ENCODE results near the gene GRAMD2A. TPM values are rescaled to one million over a fixed set of nuclear protein-coding genes. Genes with fewer than 3 reads are reported as not detected.

The GRAMD2A gene
- total RNA-seq, 4 donors from 2014 or later, result 0.65 TPM; not detected in 3

DNA sequence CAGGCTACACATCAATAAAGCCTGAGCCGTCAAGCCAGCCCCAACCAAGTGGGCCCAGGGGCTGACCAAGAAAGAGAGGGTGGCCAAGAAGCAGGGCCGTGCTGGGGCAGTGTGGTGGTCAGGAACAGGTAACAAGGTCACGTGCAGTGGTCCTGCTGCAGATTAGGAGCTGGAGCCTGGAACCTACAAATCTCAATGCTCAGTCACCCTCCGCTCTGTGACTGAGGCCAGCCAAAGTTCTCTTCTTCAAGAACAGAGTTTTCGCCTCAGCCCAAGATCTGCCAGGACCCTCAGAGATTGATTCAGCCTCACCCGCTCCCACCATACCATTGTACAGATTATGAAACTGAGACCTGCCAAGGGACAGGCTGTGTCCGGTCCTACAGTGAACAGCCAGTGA is 26.9 kb downstream of the GRAMD2A start:
- TF ChIP-seq, protein P1, sequence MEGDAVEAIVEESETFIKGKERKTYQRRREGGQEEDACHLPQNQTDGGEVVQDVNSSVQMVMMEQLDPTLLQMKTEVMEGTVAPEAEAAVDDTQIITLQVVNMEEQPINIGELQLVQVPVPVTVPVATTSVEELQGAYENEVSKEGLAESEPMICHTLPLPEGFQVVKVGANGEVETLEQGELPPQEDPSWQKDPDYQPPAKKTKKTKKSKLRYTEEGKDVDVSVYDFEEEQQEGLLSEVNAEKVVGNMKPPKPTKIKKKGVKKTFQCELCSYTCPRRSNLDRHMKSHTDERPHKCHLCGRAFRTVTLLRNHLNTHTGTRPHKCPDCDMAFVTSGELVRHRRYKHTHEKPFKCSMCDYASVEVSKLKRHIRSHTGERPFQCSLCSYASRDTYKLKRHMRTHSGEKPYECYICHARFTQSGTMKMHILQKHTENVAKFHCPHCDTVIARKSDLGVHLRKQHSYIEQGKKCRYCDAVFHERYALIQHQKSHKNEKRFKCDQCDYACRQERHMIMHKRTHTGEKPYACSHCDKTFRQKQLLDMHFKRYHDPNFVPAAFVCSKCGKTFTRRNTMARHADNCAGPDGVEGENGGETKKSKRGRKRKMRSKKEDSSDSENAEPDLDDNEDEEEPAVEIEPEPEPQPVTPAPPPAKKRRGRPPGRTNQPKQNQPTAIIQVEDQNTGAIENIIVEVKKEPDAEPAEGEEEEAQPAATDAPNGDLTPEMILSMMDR (IDR thresholded peaks at IDR 0.05; ENCODE audit: low read depth), result no peak

DNA sequence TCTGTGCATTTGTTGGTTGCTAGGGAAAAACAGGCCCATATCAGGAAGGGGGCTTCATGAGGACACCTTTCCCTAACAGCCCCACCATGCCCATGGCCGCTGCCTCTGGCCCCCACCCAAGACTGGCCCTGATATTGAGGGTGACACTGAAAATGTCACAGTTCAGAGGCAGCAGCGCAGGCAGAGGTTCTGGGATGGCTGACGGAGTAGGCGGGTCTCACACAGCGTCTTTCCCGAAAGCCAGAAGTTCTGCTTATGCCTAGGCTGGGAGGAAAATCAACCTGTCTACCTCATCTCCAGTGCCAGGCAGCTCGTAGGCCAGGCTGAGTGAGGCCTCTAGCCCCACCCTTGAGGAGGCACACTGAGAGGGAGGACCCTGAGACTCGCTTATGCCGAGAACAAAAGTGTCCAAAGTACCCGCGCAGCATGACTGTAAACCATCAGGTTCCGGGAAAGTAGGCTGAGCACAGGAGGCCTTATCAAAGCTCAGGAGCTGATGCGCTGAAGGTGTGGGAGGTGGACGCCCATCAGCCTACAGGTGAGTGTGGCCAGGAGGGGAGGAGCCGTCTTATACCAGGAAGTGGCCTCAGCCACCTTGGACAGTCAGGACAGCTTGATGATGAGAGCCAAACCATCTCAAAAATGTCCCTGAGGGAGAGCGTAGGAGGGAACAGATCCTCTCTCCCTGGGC is 27.5 kb downstream of the GRAMD2A start:
- TF ChIP-seq, protein P1 (IDR thresholded peaks at IDR 0.05; ENCODE audit: low read depth), result no peak

DNA sequence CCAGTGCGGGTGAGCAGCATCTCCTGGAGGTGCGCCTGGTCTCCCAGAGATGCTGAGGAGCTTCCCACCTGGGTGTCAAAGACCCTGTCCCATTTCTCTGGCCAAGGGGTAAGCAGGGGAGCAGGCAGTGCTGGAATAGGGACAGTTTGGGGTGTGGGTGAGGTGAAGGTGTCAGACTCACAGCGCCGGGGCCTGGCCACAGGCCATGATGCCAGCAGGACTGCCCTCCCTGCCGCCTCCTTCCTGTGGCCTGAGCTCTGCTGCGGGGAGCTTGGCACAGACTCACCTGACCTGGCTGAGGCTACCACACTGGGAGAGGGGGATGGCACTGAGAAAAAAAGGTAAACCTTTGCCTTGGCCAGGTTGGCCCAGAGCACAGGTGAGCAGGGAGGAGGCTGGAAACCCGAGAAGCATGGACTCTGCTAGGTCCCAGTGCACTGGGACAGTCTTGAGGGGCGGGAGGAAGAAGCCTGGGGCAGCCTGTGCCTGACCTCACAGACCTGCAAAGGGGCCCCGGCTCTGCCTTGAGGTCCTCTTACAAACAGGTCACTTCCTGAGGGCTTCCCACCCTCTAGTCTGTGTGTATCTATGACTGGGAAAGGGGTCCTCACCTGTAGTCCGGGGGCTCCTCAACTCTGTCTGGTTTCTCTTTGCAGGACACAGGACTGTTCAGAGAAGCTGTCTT is 28.2 kb downstream of the GRAMD2A start:
- TF ChIP-seq, protein P1 (IDR thresholded peaks at IDR 0.05; ENCODE audit: low read depth), result no peak

DNA sequence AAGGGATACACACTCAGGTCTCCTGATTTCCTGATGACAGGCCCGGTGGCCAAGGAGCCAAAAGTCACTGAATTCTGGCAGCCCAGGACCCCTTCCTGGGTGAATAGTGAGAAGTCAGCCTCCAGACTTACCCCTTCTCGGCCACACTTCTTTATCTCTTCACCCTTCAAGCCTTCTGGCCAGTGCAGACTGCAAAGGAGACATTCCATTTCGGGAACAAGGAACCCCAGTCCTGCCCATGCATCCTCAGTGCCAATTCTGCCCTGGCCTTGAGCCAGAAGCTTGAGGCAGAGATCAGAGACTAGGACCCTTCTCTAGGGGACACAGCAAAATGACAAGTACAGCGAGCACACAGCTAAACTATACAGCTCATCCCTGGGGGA is 28.8 kb downstream of the GRAMD2A start:
- TF ChIP-seq, protein P1 (IDR thresholded peaks at IDR 0.05; ENCODE audit: low read depth), result no peak

DNA sequence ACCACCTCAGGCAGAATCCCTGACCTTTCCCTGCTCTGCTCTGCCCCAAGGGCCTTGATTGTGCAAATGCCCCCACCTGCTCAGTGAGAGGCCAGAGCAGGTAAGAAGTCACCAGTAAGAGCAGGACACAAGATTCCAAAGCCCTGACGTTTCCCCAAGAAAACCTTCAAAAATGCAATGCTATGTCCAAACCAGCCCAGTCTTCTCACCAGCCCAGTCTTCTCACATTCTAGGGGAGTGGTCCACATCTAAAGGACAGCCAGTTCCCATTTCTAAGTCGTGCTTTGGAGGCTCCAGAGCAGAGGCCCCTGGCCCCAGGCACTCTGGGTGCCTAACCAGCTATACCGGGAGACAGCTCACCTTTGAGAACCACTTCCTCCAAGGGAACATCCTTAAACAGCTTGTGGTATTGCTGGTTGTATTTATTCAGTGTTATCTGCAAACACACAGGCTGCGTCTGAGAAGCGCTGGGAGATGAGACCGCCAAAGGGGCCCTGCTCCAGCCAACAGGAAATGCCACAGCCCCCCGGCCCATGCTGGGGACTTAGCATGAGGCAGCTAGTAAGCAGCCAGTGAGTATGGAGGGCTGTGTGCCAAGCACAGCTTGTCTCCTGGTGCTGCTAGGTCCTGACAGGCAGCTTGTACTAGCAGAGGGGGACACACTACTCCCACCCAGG is 29.3 kb downstream of the GRAMD2A start:
- TF ChIP-seq, protein P1 (IDR thresholded peaks at IDR 0.05; ENCODE audit: low read depth), result no peak

DNA sequence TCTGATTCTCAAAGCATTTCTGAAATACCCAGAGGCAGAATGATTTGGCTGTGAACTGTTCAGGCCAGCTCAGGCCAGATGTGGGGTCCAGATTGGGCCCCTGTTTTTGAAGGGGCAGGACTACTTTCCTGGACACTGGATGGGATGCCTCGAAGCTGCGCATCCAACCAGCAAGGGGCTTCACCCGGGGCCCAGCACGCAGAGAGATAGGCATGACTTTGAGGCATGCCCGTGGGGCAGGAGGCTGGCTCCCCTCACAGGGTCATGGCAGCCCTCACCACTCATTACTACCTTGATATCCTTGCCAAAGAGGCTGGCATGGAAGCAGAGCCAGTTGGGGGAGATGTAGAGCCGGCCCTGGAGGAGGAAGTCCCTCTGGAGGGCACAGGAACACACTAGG is 30.1 kb downstream of the GRAMD2A start:
- TF ChIP-seq, protein P1 (IDR thresholded peaks at IDR 0.05; ENCODE audit: low read depth), result no peak
